Inferior parietal cortex (tissue), 1 donor: Measurements from ENCODE around the gene PGM5.

ENCODE experiments used
- DNase-seq: peaks from one replicate; pipeline ENCODE4 v3.0.0-alpha.2; 2016; ENCODE audit errors: extremely low spot score

PGM5 gene

GRCh38 chr9:68536876-68537615 is 180.6 kb downstream of the PGM5 start:
- no peak for DNase-seq

DNA sequence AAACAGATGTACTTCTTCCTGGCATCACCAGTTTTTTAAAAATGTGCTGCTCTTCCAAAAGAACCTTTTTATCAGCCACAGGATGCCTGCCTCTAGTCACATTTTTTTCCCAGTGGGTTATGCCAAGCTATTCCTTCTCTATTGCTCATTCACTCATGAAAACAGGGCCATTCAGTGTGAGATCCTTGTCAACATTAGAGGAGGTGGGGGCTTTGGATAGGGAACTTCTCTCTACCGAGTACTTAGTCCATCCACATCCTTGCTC is 181.1 kb downstream of the PGM5 start:
- peak; percentile 38 for DNase-seq

GRCh38 chr9:68538200-68538599 is 181.8 kb downstream of the PGM5 start:
- DNase-seq, result no peak

DNA sequence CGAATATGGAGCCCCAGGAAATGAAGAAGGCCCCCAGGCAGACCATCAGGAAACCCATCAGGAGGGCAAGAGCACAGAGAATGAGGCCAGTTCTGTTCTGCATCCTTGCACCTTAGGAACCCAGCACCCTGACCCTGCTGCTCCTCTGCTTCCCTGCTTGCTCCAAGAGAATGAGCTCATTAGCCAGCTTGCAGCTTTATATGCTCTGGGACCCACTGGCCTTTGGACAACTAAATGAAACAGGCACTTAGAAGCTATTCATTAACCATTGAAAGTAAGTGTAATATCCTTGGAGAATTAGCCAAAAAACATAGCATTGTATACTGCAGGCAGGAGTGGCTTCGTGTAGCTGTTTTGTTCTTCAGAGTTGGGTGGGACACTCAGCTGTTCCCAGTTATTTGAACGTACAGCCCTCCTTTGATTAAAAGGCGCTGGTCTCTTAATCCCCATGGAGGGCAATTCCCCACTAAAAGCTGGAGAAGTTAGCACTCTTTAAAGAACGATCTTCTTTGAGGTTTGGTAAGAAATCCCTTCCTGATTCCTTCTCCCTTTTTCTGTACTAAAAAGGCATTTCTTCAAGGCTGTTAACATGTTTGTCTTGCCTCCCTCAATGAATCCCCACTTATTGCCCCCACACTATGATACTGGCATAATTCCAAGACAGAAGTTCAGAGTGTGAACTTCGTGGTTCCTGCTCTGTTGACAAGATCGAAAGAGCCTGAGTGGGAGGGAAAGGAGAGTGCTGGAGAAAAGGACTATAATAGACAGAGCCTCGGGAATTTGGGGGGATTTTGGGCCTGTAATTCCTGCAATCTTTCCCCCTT is 184.5 kb downstream of the PGM5 start, which contains the start of gene TMEM252:
TMEM252 (minus strand) TSS at position 172 of the 824 bp plus-strand sequence; CDS start at position 103, 69 bp downstream.
- DNase-seq, result no peak

DNA sequence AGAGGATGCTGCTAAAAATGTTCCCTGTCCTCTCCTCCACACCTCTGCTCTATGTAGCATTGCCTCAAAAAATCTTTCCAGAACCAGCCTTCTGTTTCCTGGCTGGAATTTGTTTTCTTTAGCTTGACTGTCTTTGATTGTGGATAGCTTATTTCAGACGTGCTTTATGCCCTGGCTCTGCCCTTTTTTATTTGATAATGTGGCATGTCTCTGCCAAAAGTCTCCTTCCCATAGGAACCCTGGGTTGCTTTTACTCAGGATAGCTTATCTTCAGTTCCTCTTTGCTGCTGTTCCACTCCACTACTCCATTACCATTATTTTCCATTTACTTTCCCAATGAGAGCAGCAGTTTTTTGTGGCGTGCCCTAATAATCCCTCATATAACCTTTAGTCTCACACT is 185.2 kb downstream of the PGM5 start:
- DNase-seq, result no peak

- no peak for DNase-seq
These were observed 188.8 kb downstream of the PGM5 start for GRCh38 chr9:68545033-68545705.

DNA sequence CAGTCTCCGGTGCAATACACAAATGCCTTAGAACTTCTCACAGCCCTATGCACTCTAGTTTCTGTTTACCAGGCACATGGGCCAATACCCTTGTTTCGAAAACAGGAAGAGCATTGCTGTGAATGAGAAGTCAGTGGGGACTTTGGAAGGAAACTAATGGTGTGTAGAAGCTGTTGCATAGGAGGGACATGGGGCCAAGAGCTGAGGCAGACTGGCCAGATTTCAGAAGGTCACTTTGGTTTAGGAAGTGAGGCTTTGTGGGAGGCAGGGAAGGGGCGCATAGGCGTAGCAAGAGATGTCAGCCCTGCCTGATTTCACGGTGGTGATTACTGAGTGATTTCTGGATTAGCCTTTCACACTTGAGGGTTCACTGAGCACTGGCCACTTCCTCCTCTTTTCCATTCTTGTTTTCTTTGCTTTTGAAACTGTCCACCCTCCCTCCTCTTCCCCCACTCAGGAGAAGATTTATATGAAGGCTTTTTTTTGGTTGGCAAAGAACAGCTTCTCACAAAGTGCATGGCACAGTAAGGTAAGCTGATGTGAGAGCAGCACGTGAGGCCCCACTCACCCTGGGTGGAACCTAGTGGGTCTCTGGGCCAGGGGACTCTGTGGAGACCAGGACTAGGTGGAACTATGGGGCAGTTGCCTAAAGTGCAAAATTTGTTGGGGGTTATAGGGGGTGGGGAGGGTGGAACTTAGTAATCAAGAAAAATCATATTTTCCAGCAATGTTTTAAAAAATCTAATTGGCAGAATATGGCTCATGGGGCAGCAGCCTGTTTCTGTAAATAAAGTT is 190.4 kb downstream of the PGM5 start:
- no peak for DNase-seq

DNA sequence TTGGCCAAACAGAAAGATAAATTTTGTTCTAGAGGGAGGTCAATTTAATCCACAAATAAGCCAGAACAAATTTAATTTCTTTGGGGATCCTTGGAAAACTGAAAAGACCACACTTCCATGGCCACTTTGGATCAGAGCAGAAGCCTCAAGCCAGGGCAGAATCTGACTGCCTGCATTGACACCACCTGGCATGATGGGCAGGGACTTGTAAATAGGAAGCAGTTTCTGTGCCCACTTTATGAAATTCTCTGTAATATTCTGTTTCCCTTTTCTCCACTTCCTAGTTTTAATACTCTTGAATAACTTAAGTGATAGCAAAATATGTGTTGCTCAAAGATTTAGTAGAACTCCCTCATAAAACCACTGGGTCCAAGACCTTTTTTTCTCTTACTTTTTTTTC is 191.0 kb downstream of the PGM5 start:
- DNase-seq, result no peak

- DNase-seq, result no peak
These were observed 191.8 kb downstream of the PGM5 start for GRCh38 chr9:68548241-68548640.

DNA sequence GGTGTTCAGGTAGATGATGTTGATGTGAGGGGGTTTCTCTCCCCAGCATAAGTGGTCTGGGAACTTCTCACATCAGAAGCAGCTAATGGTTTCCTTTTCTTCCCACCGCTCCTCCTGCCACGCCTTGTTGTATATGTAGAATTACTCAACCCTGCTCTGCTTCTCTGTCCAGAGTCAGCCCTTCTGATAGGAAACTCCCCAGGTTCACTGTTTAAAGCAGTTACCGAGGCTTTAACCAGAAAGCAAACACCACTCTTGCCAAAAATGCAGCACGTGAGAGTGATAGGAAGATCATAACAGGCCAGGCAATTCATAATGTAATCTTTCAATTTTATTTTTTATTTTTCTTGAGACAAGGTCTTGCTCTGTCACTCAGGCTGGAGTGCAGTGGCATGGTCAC is 194.8 kb downstream of the PGM5 start:
- DNase-seq, result no peak

DNA sequence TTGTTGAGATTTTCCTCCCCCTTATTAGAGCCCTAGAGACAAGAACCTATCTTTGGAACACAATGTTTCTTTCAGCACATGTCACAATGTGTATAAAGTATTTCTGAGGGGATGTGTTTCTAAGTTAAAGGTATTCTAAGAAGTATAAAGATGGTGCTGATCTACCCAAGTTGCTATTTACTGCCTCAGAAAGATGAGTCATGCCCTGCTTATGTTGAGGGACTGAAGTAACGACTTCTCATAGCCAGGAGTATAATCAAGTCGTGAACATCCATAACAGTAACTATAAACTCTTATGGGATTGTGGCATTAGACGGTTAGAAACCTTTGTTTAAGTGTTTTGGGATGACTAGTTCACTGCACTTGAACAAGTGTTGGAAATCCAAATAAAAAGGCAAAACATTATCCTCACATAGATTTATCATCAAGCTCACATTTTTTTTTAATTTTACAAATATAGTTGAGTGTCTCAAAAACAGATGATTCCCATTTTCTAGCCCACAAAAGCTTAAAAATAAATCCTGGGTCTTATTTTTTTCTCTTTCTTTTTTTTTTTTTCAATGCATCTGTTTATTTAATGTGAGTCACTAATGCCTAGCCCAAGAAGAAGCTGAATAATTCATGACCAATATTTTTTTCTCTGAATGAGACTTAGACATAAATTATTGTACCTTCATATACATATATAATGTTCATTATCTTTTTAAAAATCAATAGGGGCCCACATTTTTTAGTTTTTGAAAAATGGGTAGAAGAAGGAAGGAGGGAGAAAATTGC is 196.5 kb downstream of the PGM5 start:
- DNase-seq, result no peak

- DNase-seq, result no peak
These were observed 199.2 kb downstream of the PGM5 start for GRCh38 chr9:68555437-68556150.

DNA sequence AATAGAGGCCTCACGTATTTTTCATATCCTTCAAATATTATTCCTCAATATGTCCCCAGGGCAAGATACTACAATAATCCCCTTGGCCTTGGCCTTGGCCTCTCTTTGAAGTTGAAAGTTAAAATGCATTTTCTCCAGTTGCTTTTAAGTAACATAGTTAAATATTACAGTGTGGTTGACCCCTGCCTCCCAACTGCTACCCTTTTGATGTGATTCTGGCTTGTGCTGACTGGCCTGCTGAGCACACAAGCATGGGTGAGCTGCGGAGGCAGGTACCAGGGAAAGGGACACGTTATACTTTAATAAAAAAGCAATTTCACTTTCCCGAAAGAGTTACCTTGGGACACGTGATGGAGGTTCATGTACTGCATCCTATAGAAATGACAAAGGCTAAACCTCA is 202.1 kb downstream of the PGM5 start:
- DNase-seq, result no peak

DNA sequence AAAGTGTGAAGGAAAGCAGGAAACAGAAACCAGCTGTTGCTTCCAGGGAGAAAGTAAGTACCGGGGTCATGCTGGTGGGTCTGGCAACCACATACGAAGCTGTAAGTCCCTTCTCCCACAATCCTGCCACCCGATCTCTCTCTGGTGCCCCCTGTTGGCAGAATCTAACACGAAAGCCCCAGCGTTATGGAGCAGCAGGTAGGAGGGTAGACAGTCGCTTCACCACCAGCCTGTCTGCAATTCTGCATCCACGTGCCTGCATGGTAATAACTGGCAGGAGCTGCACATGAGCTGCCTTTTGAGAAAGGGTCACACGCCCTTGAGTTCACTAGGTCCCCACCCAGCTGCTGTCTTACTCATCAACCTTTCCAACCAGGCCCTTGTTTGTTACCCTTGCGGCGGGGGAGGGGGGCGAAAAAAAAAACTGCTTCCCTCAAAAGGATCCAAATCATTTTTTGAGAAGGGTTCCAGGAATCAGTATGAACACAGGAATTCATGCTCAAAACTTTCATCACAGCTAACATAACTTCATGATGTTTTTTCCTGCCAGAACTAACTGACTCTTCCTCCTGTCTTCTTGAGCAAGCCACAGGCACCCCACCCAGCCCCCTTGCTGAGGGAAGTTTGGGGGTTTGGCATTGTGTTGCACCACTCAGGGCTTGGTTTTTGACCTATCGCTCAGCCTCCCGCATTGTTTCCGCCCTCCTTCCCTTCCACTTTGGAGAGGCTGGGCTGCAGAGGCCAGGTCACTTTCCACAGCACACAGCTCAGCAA is 203.8 kb downstream of the PGM5 start:
- no peak for DNase-seq

DNA sequence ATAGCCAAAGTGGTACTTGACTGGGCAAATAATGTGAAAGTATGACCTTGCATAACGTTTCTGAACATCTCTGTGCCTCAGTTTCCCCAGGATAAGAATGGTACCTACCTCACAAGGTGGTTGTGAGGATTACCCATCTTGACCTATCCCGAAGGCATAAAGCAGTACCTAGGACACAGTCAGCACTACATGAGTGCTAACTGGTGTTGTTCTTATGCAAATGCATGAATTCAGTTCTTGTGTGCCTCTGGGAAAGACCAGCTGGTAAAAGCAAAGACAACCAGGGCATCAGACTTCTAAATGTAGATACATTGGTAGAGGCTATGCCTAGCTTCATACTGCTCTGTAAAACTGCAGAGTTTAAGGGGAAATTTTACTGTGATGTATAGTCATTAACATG is 206.1 kb downstream of the PGM5 start:
- DNase-seq, result no peak

GRCh38 chr9:68567565-68567964 is 211.2 kb downstream of the PGM5 start:
- no peak for DNase-seq

DNA sequence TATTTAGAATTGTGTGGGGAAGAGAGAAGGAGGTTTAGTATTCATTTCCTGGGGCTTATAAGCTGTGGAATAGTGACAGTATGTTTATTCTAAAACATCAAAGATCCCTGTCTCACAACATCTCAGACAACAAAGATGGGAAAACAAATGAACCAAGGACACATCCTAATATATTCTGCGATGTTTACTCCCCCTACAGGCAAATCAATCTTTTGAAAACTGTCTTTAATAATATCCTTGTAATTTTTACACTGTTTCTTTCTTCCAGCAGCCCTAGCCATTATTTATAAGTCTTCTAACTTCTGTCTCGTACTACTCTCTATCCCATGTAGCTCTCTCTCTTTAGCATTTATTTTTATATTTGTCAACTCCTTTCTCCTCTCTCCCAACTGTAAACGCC is 217.7 kb downstream of the PGM5 start:
- DNase-seq, result no peak

- DNase-seq, result no peak
These were observed 219.4 kb downstream of the PGM5 start for GRCh38 chr9:68575817-68576216.

DNA sequence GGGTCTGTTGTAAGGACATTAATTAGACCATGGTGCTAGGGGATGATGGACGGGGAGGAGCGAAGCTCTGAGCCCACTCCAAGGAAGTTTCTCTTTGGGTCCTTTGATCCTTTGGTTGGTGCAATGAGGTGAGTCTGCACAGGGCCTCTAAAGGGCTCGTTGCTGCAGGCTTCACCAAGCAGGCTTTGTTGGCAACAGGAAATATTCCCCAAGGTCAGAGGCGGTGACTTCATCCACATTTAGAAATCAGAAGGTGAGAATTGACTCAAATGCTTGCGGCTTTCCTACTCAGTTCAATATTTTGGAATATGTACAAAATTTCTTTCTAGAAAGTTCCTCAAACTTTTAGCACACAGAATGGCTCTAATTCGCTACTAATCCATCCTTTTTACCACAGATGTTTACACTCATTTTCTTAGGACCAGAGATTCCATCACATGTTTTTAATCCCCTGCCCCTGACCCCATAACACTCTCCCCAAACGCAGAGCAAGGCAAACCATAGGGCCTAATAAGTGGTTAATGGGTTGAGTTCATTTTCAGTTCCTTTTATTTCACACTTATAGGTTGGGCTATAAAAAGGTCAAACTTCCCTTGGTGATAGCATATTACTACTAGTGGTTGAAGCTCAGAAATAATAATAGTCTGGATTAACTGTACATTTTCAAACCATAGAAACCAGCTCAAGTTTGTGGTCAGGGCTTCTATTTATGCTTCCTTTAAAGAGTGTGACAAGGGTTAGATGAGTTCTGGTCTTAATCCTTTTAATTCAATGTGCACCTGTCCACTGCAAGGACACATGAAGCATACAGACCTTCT is 221.6 kb downstream of the PGM5 start:
- no peak for DNase-seq
